Hematopoietic multipotent progenitor cell treated with erythropoietin and hydrocortisone succinate and interleukin-3 and kit ligand, for 15 days (in vitro differentiated cells): Measurements from ENCODE around the gene CDH7.

ENCODE experiments used
- DNase-seq: peaks from one replicate; pipeline ENCODE4 v3.0.0-alpha.2; 2015; ENCODE audit warnings: low spot score

CDH7 gene

DNA sequence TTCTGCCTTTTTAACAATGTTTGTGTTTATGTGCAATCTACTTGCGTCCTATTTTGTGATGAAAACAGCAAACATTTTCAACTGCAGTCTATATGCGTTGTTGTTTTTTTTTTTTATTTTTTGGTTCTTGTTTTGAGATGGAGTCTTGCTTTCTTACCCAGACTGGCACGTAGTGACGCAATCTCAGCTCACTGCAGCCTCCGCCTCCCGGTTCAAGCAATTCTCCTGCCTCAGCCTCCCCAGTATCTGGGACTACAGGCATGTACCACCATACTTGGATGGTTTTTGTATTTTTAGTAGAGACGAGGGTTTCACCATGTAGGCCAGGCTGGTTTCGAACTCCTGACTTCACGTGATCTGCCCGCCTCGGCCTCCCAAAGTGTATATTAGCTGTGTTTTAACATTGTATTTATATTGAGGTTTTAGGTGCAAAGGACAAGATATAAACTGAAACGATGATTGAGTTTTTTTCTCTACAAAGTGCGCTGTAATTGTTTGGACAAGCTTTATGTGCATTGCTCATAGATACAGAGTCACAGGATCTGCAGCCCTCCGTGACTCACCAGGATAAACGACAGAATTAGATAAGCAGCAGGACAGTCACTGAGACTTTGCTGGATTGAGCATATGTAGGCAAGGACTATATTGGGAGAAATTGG, 17.4 kb downstream of the CDH7 start:
- DNase-seq = no peak

DNA sequence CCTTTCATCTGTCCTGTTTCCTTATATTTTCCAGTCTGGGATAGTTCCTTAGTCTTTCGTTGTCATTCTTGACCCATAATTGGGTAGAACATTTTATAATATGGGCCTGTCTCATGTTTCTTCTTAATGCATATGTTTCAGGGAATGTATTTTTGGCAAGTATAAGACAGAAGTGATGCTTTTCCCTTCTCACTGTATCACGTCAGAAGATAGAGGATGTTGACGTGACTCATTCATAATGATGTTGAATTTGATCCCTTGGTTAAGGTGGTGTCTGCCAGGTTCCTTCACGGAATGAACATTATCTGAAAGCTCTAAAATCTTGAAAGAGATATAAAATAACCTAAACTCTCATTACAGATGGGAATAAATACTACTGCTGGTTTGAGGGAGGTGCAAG, 18.8 kb downstream of the CDH7 start:
- DNase-seq = no peak

GRCh38 chr18:65786474-65786873, 35.7 kb downstream of the CDH7 start:
- DNase-seq = no peak

GRCh38 chr18:65788373-65788772, 37.6 kb downstream of the CDH7 start:
- no peak for DNase-seq

- DNase-seq = no peak
Measured at GRCh38 chr18:65790604-65791003, 39.8 kb downstream of the CDH7 start.

- DNase-seq = no peak
Measured at GRCh38 chr18:65791719-65792118, 40.9 kb downstream of the CDH7 start.

DNA sequence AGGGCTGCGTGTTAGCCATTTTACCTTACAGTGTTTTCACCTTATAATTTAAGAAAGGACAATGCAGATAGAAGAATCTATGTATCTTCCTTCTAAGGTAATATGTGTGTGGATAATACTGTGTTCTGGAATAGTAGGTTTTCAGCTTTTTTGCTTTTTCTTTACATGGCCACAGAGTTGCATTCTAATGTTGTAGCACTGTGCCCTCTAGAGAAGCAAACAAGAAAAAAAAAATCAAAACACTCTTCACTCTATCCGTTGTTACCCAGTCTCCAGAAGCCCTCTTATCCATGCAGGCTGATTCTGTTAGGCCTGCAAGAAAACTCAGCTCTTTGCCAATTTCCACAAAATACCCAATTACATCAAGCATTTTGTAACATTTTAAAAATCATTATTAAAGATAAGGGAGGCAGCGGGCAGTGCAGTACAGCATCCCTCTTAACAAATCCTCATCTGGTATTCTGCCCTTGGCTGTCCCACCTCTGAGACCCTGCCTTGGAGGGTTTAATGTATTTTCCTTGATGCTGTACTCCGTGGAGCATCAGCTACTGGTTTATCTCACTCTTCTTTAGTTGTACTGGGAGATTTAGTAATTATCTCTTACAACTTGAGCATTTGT, 41.8 kb downstream of the CDH7 start:
- DNase-seq = no peak

DNA sequence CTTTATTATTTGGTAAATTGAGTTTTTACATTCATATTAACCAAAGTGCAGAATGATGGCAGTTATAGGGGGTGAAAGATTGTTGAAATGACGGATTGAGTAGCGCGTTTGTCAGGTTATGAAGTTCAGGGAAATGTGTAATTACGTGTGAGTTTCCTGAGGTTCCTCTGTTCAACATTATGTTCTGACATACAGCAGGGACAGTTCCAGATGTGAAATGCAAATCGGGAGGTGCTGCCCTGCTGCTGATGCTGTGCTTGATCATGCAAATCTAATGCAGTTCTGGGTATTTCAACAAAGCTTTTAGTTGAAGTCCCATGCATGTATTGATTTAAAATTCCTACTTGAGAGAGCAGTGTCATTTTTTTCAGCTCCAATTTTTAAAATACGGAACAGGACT, 57.9 kb downstream of the CDH7 start:
- no peak for DNase-seq

- DNase-seq = no peak
Measured at GRCh38 chr18:65811307-65811706, 60.5 kb downstream of the CDH7 start.

GRCh38 chr18:65815506-65815905, 64.7 kb downstream of the CDH7 start:
- no peak for DNase-seq

DNA sequence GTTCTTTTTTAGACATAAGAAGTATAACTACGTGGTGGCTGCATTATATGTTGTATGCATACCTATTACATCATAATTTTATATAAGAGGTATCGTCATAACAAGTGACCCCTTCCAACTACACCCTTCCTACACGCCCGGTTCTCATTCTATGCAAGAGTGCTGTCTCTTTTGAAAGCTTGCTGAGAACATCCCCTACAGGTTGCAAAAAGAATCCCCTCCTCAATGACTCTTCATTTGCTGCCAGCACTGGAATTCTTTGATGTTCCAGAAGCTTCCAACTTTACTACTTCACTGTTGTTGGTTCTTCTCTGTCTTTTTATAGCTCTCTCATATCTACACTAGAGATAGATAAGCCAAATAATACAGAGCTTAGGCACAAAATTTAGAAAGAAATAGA, 66.4 kb downstream of the CDH7 start:
- DNase-seq = no peak

GRCh38 chr18:65821911-65822310, 71.1 kb downstream of the CDH7 start:
- DNase-seq = no peak

DNA sequence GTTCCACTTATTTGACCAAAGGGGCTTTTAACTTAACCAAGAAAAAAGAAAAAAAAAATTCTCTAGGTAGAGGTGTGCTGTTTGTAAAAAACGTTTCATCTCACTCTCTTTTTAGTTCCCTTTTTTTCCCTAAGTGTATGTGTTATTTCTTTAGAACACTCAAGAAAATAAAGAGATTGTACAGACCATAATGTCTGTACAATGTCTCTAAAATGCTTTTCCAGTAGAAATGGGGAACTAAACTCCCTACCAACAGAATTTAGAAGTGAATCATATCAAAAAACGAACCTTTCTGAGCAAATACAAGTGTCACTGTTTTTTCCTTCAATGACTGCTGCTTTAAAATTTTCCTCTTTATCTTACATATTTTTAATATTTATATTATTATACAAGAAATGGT, 72.0 kb downstream of the CDH7 start:
- DNase-seq = no peak

GRCh38 chr18:65827444-65827843, 76.6 kb downstream of the CDH7 start:
- DNase-seq = no peak

DNA sequence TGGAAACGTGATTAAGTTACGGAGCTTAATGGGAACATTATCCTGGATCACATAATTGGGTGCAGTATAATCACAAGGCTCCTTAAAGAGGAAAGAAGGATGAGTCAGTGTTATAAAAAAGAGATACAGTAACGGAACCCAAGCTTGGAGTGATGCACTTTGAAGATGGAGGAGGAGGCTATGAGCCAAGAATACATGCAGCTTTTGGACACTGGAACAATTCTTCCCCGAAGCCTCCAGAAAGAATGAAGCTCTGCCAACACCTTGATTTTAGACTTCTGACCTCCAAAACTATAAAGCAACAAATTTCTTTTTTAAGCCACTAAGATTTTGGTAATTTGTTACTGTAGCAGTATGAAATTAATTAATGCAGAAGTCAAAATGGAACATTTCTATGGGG, 85.1 kb downstream of the CDH7 start:
- no peak for DNase-seq

GRCh38 chr18:65846107-65846506, 95.3 kb downstream of the CDH7 start:
- no peak for DNase-seq

- DNase-seq = no peak
Measured at GRCh38 chr18:65852273-65852672, 101.5 kb downstream of the CDH7 start.

GRCh38 chr18:65859075-65859474, 108.3 kb downstream of the CDH7 start:
- no peak for DNase-seq

GRCh38 chr18:65869527-65869926, 118.7 kb downstream of the CDH7 start:
- no peak for DNase-seq

GRCh38 chr18:65876310-65876709, 125.5 kb downstream of the CDH7 start:
- no peak for DNase-seq

GRCh38 chr18:65897292-65897691, 146.5 kb downstream of the CDH7 start:
- DNase-seq = no peak

DNA sequence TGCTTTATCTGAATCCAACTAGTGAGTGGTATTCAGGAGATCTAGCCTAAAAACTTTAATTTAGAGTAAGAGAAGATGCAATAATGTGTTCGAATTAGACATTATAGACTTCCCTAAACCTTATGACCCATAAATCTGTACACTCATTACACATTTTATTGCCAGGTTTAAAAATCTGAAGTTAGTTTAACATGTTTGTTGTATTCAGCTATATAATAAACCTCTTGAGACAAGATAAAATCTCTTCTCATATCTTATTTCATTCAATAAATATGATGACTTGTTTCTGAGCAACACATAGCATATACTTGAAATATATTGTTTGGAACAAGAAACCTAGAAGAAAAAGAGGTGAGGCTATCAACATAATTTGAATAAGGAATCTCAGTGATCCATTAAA, 150.7 kb downstream of the CDH7 start:
- no peak for DNase-seq

DNA sequence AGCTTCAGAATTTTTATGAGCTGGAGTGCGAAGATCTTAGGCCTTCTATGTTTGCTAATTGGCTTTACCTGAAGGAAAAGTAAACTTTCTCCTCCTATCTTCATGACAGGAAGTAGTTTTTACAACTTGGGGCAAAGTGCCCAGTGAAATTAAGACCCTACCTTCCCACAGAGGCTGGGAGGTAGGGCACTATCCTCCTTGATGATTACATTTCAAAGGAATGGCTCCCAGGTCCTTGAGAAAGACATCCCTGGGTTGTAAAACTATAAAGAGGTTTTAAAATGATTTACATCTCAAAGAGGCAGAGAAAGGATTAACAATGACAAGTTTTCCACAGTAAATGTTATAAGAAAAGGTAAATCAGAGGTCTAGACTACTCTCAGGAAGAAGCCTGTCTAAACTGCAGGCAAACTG, 155.8 kb downstream of the CDH7 start:
- DNase-seq = no peak

- DNase-seq = no peak
Measured at GRCh38 chr18:65907281-65907680, 156.5 kb downstream of the CDH7 start.
